Measurements from ENCODE around the gene SAG.

DNA sequence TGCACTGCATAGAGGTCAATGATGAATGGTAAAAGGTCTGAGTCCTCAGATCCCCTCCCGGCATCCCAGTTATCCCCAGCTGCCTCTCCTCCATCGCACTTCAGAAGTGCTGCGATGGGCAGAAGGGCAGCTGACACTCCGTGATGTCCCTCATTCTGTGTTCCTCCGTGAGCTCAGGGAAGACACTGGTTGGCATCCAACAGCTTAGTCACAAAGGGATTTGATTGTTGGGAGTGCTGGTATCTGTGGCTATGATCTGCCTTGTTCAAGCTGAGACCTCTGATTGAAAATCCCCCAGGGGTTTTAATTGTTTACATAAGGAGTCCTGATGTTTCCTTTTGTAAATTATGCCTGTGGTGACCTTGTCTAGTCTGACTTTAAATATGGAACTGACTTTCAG, 19.0 kb upstream of the SAG start:
- TF ChIP-seq CTCF (IDR thresholded peaks at IDR 0.05) (no peak), POLR2AphosphoS5 (IDR thresholded peaks at IDR 0.05) (no peak), POLR2A (IDR thresholded peaks at IDR 0.05; ENCODE audit: low read depth) (no peak), EP300 (IDR thresholded peaks at IDR 0.05) (no peak)
